HEK293T (cell line): ENCODE data around the gene INSC.

ENCODE experiments used
- CTCF ChIA-PET: fragments of 350-600 bp; formaldehyde crosslinking; extraction: SDS; loops from one replicate; lab custom pipeline; 2021; ENCODE audit warnings: antibody characterized with exemption, inconsistent platforms; lab: Yijun Ruan, JAX
- POLR2A ChIA-PET: fragments of 350-600 bp; formaldehyde crosslinking; extraction: SDS; loops from one replicate; lab custom pipeline; 2020; ENCODE audit warnings: antibody characterized with exemption, inconsistent platforms; lab: Yijun Ruan, JAX
- DNase-seq: peaks from one replicate; pipeline ENCODE4 v3.0.0; 2012; ENCODE audit warnings: mixed read lengths; ENCODE audit errors: extremely low spot score
- ARNT ChIP-seq: fragments of 450-650 bp; IDR thresholded peaks from 2 replicates; pipeline ENCODE4 v1.6.1; 2017; ENCODE audit warnings: mild to moderate bottlenecking
- BHLHE40 ChIP-seq: fragments of 450-650 bp; IDR thresholded peaks from 2 replicates; pipeline ENCODE4 v1.6.1; 2016; ENCODE audit warnings: mild to moderate bottlenecking, moderate library complexity, borderline replicate concordance
- CTBP1 ChIP-seq: fragments of 450-650 bp; IDR thresholded peaks from 2 replicates; pipeline ENCODE4 v1.6.1; 2016; ENCODE audit warnings: borderline replicate concordance
- ELF4 ChIP-seq: fragments of 450-650 bp; IDR thresholded peaks from 2 replicates; pipeline ENCODE4 v1.6.1; 2017; ENCODE audit warnings: antibody characterized with exemption
- FOXA1 ChIP-seq: fragments of 450-650 bp; IDR thresholded peaks from 2 replicates; pipeline ENCODE4 v1.6.1; 2016; ENCODE audit warnings: mild to moderate bottlenecking
- FOXK2 ChIP-seq: fragments of 450-650 bp; IDR thresholded peaks from 2 replicates; pipeline ENCODE4 v1.6.1; 2016; ENCODE audit warnings: mild to moderate bottlenecking
- FOXM1 ChIP-seq: fragments of 450-650 bp; IDR thresholded peaks from 2 replicates; pipeline ENCODE4 v1.6.1; 2017; ENCODE audit warnings: mild to moderate bottlenecking, borderline replicate concordance
- HDGF ChIP-seq: fragments of 450-650 bp; IDR thresholded peaks from 2 replicates; pipeline ENCODE4 v1.6.1; 2017; ENCODE audit warnings: antibody characterized with exemption, borderline replicate concordance
- L3MBTL2 ChIP-seq: fragments of 450-650 bp; conservative IDR thresholded peaks from 2 replicates; pipeline ENCODE4 v1.6.1; 2016; ENCODE audit warnings: mild to moderate bottlenecking
- LEF1 ChIP-seq: fragments of 450-650 bp; IDR thresholded peaks from 2 replicates; pipeline ENCODE4 v1.6.1; 2017; ENCODE audit warnings: mild to moderate bottlenecking, borderline replicate concordance
- NFRKB ChIP-seq: fragments of 450-650 bp; IDR thresholded peaks from 2 replicates; pipeline ENCODE4 v1.6.1; 2016; ENCODE audit warnings: mild to moderate bottlenecking, moderate library complexity
- SP1 ChIP-seq: fragments of 450-650 bp; IDR thresholded peaks from 2 replicates; pipeline ENCODE4 v1.6.1; 2017
- SUZ12 ChIP-seq: fragments of 450-650 bp; IDR thresholded peaks from 2 replicates; pipeline ENCODE4 v1.6.1; 2016; ENCODE audit warnings: mild to moderate bottlenecking
- TARDBP ChIP-seq: fragments of 450-650 bp; IDR thresholded peaks from 2 replicates; pipeline ENCODE4 v1.6.1; 2016
- ZNF384 ChIP-seq: fragments of 450-650 bp; IDR thresholded peaks from 2 replicates; pipeline ENCODE4 v1.6.1; 2016
- TF ChIP-seq, protein P1 (sequence below): fragments of 450-650 bp; IDR thresholded peaks from 2 replicates; pipeline ENCODE4 v1.6.1; 2016

The INSC gene

DNA sequence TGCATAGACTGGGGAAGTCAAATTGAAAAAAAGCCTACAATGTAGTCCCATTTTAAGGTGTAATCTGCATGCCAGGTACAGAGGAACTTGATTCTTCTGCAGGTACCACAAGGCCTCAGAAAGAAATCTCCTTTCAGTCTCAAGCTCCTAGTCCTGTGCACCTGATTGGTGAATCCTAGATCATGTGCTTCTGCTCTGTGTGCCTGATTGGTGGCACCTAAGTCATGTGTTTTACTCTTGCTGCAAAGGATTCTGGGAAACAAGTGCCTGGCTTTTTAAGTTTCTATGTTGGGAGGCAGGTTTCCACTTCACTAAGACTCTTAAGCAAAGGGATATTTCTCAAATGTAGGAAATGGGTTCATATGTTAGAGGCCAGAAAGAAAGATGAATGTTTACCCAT, 29.1 kb downstream of the INSC start:
- no peak for TF ChIP-seq NFRKB
- CTCF ChIA-PET: no interaction called here
- POLR2A ChIA-PET: no interaction called here
- no peak for DNase-seq

DNA sequence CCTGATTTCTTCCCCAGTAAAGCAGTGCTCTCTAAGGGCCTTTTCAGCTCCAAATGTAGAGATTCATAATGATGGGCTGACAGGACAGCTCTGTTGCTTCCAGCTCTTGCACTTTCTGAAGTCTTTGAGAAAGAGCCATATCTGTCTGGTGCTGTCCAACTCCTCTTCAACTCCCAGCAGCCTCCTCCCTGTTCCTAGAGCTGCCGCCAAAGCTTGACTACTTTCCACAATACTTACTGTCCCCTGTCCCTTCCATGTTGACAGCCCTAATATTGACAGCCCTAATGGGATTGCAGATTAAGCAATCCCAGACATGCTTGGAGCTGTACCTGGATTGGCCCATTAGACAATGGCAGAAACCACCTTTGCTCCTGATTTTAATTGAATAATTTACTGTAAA, 29.6 kb downstream of the INSC start:
- DNase-seq: no peak
- ChIA-PET CTCF (no interaction called here), POLR2A (no interaction called here)
- TF ChIP-seq ELF4 (no peak), LEF1 (no peak), L3MBTL2 (no peak), HDGF (no peak), SUZ12 (no peak), ARNT (no peak), FOXK2 (no peak), BHLHE40 (no peak), SP1 (no peak), FOXA1 (no peak), ZNF384 (no peak), FOXM1 (no peak)
- TF ChIP-seq, protein P1, sequence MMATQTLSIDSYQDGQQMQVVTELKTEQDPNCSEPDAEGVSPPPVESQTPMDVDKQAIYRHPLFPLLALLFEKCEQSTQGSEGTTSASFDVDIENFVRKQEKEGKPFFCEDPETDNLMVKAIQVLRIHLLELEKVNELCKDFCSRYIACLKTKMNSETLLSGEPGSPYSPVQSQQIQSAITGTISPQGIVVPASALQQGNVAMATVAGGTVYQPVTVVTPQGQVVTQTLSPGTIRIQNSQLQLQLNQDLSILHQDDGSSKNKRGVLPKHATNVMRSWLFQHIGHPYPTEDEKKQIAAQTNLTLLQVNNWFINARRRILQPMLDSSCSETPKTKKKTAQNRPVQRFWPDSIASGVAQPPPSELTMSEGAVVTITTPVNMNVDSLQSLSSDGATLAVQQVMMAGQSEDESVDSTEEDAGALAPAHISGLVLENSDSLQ: no peak

DNA sequence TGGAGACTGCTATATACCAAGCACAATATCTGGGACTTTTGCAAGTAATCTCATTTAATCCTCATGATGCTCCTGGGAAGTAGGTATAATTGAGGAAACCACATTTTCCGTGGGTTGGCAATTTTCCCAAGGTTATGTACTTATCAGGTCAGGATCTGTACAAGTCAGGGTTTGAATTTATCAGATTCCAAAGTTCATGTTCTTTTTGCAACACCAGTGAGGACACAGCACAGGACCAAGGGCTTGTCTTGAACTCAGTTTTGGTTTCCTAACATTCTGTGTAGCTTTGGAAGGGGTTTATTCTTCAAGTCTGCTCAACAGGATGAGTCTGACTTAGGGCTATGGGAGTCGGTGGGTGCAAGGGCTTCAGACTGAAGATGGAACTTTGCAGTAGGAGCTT, 30.4 kb downstream of the INSC start:
- CTCF ChIA-PET: no interaction called here
- DNase-seq: no peak
- TF ChIP-seq SUZ12: no peak
- no peak for TF ChIP-seq ARNT
- TF ChIP-seq FOXA1: no peak
- TF ChIP-seq SP1: no peak
- no peak for TF ChIP-seq FOXM1
- TF ChIP-seq CTBP1: no peak
- no peak for TF ChIP-seq NFRKB
- no peak for TF ChIP-seq ELF4
- TF ChIP-seq L3MBTL2: no peak
- no peak for TF ChIP-seq LEF1
- no peak for TF ChIP-seq TARDBP
- no peak for TF ChIP-seq BHLHE40
- TF ChIP-seq, protein P1: no peak
- TF ChIP-seq HDGF: no peak
- no peak for TF ChIP-seq FOXK2
- no peak for TF ChIP-seq ZNF384
- POLR2A ChIA-PET: no interaction called here

DNA sequence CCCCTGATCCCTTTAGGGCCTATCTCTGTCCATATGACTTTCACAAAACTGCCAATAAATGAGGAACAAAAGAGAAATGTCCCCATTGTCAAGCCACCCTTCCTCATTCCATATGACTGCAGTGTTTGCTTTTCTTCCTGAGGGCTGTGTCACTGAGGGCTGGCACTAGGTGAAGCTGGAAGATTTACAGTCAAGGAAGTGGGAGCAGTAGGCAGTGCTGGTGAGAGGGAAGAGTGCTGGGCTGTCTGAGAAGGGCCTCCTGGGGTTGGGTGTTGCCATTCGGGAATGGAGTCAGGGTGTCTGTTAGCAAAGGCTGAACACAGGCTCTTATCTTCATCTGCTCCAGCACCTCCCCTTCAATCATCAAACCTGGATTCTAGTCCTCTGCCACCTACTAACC, 30.9 kb downstream of the INSC start:
- ChIA-PET CTCF (no interaction called here), POLR2A (no interaction called here)
- TF ChIP-seq BHLHE40: no peak
- TF ChIP-seq FOXA1: no peak
- no peak for TF ChIP-seq ZNF384
- no peak for TF ChIP-seq SUZ12
- TF ChIP-seq SP1: no peak
- TF ChIP-seq CTBP1: no peak
- no peak for TF ChIP-seq NFRKB
- TF ChIP-seq FOXK2: no peak
- no peak for DNase-seq

DNA sequence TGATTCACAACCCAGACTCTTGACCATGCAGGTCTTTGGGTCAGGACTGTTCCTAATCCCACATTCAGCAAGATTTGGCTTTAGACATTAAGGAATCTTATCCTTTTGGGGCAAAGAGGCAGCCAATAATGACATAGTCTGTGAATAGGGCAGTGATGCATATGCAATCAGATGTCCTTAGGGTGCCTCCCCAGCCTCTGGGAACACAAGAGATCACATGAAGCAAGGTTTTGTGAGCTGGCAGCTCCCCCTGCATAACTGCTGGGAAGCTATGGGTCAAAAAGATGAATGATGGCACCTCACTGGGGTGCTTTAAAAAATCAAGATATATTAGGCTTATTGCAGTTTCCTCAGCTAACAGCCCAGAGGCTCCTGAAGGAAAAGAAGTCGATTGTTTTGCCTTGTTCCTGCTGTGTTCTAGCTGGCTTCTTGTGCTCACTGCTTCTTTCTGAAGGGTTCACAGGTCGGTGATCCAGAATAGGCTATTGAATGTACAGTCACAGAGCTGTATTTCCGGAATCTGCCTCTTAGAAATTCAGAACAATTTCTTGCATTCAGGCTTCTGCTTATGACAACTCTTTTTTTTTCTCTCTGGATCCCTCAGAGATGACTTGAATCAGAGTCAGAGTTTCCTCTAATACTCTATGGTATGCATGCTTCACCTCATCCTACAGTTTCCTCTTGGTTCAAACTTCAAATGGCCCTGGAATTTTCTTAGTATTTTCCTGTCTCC, 31.7 kb downstream of the INSC start:
- ChIA-PET POLR2A (no interaction called here), CTCF (interaction anchor here (0.7 kb wide), 1 partner anchor 54 kb away, joined by 3 read pairs; no protein-coding TSS in a partner anchor)
- TF ChIP-seq LEF1 (no peak), SUZ12 (no peak)
- DNase-seq: no peak

DNA sequence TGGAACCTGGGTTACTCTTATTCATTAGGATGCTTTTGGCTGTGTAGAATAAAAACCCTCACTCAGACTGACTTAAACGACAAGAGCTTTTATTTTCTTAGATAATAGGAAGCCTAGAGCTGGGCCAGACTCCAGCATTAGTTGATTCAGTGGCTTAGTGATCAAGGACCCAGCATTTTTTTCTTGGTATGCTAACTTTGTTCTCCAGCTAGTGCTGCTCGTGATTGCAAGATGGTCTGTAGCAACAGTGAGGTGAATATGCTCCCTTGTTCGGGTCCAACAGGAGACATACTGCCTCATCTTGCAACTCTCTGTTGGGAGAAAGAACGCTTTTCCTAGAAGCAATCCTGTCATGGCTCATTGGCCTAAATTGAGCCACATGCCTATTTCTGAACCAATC, 33.4 kb downstream of the INSC start:
- TF ChIP-seq LEF1: no peak
- TF ChIP-seq, protein P1: no peak
- CTCF ChIA-PET: no interaction called here
- DNase-seq: no peak
- POLR2A ChIA-PET: no interaction called here

DNA sequence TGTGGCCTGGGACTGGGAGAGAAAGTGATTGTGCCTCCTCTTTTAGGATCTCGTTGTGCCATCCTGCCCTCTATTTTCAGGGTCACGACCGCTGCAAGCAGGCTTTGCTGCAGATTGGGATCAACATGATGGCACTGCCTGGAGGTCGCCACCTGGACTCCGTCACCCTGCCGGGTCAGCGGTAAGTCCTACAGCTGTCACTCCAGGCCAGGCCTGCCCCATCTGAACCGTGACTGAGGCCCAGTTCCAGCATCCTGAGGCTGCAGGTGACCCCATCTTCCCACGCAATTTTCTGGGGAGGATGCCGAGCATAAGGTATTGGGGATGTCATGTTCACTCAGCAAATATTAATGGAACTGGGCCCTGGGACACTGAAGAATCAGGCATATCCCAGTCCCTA, 34.3 kb downstream of the INSC start:
- no peak for DNase-seq
- no peak for TF ChIP-seq ZNF384
- POLR2A ChIA-PET: no interaction called here
- CTCF ChIA-PET: no interaction called here

DNA sequence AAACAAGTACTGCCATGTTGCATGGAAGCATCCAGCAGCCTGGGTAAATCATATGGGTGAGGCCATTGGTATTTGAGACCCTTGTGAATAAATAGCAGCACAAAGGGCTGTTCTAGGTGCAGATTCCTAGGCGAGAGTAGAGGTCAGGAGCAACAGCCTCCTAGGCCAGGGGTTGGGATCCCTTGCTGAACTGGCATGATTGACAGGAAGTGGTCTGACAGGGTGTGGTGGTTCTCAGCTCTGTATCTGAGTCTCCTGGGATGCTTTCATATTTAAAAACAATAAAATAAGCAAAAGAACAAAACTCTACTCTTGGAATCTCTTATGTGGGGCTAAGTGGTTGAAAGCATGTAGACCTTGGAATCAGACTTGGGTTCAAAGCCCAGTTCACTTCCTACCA, 35.8 kb downstream of the INSC start:
- DNase-seq: no peak
- CTCF ChIA-PET: no interaction called here
- TF ChIP-seq FOXK2 (no peak), BHLHE40 (no peak), ELF4 (no peak), ARNT (no peak), ZNF384 (no peak), HDGF (no peak), FOXM1 (no peak), NFRKB (no peak), SUZ12 (no peak), CTBP1 (no peak), TARDBP (no peak), LEF1 (no peak), FOXA1 (no peak), SP1 (no peak), L3MBTL2 (no peak)
- TF ChIP-seq, protein P1: no peak
- POLR2A ChIA-PET: no interaction called here
